Panc1 (cell line): Measurements from ENCODE around the gene MYO18B.

Experiments used
- POLR2AphosphoS5 ChIP-seq: IDR thresholded peaks from 2 replicates; pipeline ENCODE4 v1.6.1; 2012; ENCODE audit warnings: mild to moderate bottlenecking, low read depth, low read length, moderate library complexity
- REST ChIP-seq, 2 experiments: IDR thresholded peaks; 2 replicates each; pipeline ENCODE4 v1.6.1; 2011 to 2012; ENCODE audit warnings: low read depth in 2 of 2, control low read depth in 1 of 2, low read length in 1 of 2, mild to moderate bottlenecking in 1 of 2, moderate library complexity in 1 of 2; ENCODE audit not compliant: insufficient read depth in 1 of 2
- SIN3A ChIP-seq: IDR thresholded peaks from 2 replicates; pipeline ENCODE4 v1.6.1; 2012; ENCODE audit warnings: low read depth, mild to moderate bottlenecking, low read length, moderate library complexity, borderline replicate concordance; ENCODE audit not compliant: insufficient read depth
- TCF7L2 ChIP-seq: IDR thresholded peaks from 2 replicates; pipeline ENCODE4 v1.6.1; 2011; ENCODE audit warnings: mild to moderate bottlenecking, low read depth, low read length, inconsistent platforms
- TF ChIP-seq, protein P1 (sequence below): fragments of 450-650 bp; IDR thresholded peaks from 2 replicates; pipeline ENCODE4 v1.5.1; 2017; ENCODE audit warnings: mild to moderate bottlenecking

GRCh38 chr22:25757686-25758085, 15.7 kb downstream of the MYO18B start:
- TF ChIP-seq, protein P1, sequence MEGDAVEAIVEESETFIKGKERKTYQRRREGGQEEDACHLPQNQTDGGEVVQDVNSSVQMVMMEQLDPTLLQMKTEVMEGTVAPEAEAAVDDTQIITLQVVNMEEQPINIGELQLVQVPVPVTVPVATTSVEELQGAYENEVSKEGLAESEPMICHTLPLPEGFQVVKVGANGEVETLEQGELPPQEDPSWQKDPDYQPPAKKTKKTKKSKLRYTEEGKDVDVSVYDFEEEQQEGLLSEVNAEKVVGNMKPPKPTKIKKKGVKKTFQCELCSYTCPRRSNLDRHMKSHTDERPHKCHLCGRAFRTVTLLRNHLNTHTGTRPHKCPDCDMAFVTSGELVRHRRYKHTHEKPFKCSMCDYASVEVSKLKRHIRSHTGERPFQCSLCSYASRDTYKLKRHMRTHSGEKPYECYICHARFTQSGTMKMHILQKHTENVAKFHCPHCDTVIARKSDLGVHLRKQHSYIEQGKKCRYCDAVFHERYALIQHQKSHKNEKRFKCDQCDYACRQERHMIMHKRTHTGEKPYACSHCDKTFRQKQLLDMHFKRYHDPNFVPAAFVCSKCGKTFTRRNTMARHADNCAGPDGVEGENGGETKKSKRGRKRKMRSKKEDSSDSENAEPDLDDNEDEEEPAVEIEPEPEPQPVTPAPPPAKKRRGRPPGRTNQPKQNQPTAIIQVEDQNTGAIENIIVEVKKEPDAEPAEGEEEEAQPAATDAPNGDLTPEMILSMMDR: no peak
- no peak for TF ChIP-seq POLR2AphosphoS5
- no peak for TF ChIP-seq REST (IDR thresholded peaks at IDR 0.05; ENCODE audit: insufficient read depth in 1 of 2, low read depth in 2 of 2, low read length in 1 of 2)
- TF ChIP-seq SIN3A: no peak
- no peak for TF ChIP-seq TCF7L2
